ENCODE data around the gene RALGDS. TPM values are rescaled to one million over a fixed set of nuclear protein-coding genes. Genes with fewer than 3 reads are reported as not detected.

Gene RALGDS
- total and polyA plus RNA-seq, 2 of the 13 experiments (the other 11 are each of a cell fraction or from before 2014, with no cell fraction given): 12.9 to 25.5 TPM

DNA sequence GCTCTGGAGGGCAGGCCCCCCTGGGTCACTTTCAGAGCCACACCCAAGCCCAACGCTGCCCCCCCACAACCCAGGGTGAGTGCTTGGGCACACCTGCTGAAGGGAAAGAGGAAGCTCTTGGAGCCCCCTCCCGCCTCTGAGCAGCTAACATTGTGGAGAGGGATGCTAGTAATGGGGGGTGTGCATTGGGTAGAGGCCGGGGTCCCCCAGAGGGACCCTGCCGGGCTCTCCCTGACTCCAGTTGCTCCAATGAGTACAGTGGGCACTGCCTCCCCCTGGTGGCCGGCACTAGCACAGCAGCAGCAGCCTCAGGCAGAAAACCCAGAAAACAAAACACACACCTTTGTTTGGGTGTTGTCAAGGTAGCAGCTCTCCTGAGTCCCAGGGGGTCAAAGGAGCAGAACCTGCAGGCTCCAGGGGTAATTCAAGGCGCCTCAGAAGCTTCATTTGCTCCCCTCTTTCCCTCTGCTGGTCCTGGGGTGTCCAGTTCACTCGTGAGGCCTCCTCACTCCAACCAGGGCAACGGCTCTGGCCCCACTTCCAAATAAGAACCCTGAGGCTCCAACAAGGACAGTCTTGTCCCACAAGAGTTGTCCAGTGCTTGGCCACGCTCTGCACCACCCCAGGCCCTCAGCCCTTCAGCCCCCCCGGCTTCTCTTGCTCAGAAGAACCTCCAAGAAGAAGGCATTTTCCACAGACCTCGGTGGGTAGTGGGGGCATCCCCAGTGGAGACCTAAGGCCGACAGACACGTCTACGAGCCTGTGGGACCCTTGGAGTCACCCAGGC lies 26.6 kb upstream of the RALGDS start (continued):
- TF ChIP-seq, protein P1, sequence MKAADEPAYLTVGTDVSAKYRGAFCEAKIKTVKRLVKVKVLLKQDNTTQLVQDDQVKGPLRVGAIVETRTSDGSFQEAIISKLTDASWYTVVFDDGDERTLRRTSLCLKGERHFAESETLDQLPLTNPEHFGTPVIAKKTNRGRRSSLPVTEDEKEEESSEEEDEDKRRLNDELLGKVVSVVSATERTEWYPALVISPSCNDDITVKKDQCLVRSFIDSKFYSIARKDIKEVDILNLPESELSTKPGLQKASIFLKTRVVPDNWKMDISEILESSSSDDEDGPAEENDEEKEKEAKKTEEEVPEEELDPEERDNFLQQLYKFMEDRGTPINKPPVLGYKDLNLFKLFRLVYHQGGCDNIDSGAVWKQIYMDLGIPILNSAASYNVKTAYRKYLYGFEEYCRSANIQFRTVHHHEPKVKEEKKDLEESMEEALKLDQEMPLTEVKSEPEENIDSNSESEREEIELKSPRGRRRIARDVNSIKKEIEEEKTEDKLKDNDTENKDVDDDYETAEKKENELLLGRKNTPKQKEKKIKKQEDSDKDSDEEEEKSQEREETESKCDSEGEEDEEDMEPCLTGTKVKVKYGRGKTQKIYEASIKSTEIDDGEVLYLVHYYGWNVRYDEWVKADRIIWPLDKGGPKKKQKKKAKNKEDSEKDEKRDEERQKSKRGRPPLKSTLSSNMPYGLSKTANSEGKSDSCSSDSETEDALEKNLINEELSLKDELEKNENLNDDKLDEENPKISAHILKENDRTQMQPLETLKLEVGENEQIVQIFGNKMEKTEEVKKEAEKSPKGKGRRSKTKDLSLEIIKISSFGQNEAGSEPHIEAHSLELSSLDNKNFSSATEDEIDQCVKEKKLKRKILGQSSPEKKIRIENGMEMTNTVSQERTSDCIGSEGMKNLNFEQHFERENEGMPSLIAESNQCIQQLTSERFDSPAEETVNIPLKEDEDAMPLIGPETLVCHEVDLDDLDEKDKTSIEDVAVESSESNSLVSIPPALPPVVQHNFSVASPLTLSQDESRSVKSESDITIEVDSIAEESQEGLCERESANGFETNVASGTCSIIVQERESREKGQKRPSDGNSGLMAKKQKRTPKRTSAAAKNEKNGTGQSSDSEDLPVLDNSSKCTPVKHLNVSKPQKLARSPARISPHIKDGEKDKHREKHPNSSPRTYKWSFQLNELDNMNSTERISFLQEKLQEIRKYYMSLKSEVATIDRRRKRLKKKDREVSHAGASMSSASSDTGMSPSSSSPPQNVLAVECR (CRISPR knock-in tag; IDR thresholded peaks at IDR 0.05; ENCODE audit: borderline replicate concordance): no peak
- TF ChIP-seq ZBTB42 (CRISPR knock-in tag; IDR thresholded peaks at IDR 0.05) (no peak), MYNN (CRISPR knock-in tag; IDR thresholded peaks at IDR 0.05; ENCODE audit: low read depth) (no peak), ZFP90 (CRISPR knock-in tag; IDR thresholded peaks at IDR 0.05; ENCODE audit: borderline replicate concordance) (no peak), THAP11 (CRISPR knock-in tag; IDR thresholded peaks at IDR 0.05) (0 out of 2 replicates have a peak, but pooled peaks have one; percentile 25), TOPORS (CRISPR knock-in tag; IDR thresholded peaks at IDR 0.05) (no peak), MZF1 (CRISPR knock-in tag; IDR thresholded peaks at IDR 0.05; ENCODE audit: borderline replicate concordance) (no peak), ZNF256 (CRISPR knock-in tag; conservative IDR thresholded peaks at IDR 0.05) (no peak), STAT5B (CRISPR knock-in tag; IDR thresholded peaks at IDR 0.05) (no peak), ARNT (IDR thresholded peaks at IDR 0.05) (no peak), HMGA1 (CRISPR knock-in tag; conservative IDR thresholded peaks at IDR 0.05) (no peak), SOX6 (IDR thresholded peaks at IDR 0.05) (no peak), SOX6 (CRISPR knock-in tag; IDR thresholded peaks at IDR 0.05) (0 out of 2 replicates have a peak, but pooled peaks have one; percentile 24)
- TF ChIP-seq, protein P2, sequence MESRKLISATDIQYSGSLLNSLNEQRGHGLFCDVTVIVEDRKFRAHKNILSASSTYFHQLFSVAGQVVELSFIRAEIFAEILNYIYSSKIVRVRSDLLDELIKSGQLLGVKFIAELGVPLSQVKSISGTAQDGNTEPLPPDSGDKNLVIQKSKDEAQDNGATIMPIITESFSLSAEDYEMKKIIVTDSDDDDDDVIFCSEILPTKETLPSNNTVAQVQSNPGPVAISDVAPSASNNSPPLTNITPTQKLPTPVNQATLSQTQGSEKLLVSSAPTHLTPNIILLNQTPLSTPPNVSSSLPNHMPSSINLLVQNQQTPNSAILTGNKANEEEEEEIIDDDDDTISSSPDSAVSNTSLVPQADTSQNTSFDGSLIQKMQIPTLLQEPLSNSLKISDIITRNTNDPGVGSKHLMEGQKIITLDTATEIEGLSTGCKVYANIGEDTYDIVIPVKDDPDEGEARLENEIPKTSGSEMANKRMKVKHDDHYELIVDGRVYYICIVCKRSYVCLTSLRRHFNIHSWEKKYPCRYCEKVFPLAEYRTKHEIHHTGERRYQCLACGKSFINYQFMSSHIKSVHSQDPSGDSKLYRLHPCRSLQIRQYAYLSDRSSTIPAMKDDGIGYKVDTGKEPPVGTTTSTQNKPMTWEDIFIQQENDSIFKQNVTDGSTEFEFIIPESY (CRISPR knock-in tag; IDR thresholded peaks at IDR 0.05): peak; percentile 33; the same call in 1 of the 2 replicates
- TF ChIP-seq, protein P3, sequence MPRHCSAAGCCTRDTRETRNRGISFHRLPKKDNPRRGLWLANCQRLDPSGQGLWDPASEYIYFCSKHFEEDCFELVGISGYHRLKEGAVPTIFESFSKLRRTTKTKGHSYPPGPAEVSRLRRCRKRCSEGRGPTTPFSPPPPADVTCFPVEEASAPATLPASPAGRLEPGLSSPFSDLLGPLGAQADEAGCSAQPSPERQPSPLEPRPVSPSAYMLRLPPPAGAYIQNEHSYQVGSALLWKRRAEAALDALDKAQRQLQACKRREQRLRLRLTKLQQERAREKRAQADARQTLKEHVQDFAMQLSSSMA (CRISPR knock-in tag; IDR thresholded peaks at IDR 0.05): no peak
- TF ChIP-seq, protein P4, sequence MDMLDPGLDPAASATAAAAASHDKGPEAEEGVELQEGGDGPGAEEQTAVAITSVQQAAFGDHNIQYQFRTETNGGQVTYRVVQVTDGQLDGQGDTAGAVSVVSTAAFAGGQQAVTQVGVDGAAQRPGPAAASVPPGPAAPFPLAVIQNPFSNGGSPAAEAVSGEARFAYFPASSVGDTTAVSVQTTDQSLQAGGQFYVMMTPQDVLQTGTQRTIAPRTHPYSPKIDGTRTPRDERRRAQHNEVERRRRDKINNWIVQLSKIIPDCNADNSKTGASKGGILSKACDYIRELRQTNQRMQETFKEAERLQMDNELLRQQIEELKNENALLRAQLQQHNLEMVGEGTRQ (IDR thresholded peaks at IDR 0.05; ENCODE audit: low read depth, low read length): no peak
- TF ChIP-seq, protein P4 (CRISPR knock-in tag; IDR thresholded peaks at IDR 0.05; ENCODE audit: borderline replicate concordance): no peak
- TF ChIP-seq, protein P5, sequence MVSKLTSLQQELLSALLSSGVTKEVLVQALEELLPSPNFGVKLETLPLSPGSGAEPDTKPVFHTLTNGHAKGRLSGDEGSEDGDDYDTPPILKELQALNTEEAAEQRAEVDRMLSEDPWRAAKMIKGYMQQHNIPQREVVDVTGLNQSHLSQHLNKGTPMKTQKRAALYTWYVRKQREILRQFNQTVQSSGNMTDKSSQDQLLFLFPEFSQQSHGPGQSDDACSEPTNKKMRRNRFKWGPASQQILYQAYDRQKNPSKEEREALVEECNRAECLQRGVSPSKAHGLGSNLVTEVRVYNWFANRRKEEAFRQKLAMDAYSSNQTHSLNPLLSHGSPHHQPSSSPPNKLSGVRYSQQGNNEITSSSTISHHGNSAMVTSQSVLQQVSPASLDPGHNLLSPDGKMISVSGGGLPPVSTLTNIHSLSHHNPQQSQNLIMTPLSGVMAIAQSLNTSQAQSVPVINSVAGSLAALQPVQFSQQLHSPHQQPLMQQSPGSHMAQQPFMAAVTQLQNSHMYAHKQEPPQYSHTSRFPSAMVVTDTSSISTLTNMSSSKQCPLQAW (CRISPR knock-in tag; IDR thresholded peaks at IDR 0.05): no peak
